CD1c-positive myeloid dendritic cell (primary cell): ENCODE data around the gene NUP210.

ENCODE experiments used
- DNase-seq: peaks from one replicate; pipeline ENCODE4 v3.0.0-alpha.2; 2016; ENCODE audit errors: extremely low spot score

NUP210 gene

DNA sequence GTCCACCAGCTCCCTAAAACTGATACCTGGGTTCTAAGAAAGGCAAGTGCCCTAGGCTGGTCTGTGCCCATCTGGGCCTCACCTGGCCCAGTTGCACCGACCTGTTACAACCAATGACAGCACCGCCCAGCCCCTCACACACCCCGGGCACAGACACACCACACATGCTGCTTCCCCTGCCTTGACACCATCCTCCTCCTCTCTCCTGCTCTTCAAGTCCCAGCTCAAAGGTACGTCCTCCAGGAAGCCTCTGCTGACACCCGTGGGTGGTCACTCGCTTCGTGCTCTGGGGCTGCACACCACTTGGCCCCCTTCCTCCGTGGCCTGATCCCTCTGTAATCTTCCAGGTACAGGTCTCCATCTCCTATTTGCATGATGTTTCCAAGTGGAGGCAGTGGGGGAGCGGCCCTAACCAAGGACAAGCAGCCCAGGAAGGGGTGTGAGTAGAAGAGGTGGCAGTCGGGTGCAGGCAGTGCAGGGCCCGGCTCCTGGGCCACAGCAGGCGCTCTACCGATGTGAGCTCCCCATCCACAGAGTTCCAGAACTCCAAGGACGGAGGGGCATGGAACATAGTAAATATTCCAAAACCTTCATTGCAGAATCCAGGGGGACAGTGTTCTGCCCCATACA, 144.6 kb downstream of the NUP210 start:
- DNase-seq = no peak

DNA sequence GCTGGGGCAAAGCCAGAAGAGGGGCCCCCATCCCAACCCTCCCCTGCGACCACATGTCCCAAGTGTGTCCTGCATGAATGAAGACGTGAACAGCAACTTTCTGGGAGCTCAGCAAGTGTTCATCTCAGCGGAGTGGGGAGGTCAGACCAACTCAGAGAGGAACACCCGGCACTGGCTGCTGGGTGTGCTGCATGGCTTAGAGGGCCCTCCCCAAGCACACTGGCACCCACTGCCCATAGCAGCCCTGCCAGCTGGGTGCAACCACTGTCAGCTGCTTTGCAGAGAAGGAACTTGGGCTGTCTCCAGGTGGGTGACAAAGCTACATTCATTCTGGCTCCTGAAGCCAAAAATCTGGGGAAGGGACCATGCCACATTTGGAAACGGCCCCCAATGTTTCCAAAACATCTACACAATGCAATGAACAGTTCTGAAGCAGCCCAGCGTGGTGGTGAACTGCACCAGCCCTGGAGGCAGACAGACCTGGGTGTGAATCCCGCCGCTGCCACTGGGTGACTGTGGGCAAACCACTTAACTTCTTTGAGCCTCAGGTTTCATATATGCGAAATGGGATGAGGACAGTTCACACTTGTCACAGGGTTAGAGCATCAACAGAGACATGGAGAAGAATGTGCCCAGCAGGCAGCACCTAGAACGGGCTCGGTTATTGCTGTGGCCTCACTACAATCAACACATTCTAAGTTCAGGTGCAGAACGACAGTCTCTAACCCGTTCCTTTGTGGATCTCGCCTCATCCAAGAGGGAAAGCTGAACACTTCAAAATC, 145.4 kb downstream of the NUP210 start:
- no peak for DNase-seq

DNA sequence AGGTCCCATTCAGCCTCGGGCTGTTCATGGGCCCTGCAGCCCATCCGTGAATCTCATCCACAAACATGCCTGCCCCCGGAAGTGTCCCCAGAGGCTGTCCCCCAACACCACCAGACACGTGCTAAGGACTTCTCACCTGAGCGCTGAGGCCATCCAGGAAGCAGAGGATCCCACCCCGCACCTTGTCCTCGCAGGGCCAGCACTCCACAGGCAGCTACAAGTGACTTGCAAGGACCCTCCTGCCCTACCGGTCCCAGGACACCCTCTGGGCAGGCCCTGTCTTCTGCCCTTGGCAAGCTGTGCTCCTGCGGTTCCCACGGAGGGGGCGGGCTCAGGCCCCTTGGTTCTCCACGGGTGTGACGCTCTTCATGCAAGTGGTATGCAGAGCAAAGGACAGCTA, 146.0 kb downstream of the NUP210 start:
- no peak for DNase-seq

DNA sequence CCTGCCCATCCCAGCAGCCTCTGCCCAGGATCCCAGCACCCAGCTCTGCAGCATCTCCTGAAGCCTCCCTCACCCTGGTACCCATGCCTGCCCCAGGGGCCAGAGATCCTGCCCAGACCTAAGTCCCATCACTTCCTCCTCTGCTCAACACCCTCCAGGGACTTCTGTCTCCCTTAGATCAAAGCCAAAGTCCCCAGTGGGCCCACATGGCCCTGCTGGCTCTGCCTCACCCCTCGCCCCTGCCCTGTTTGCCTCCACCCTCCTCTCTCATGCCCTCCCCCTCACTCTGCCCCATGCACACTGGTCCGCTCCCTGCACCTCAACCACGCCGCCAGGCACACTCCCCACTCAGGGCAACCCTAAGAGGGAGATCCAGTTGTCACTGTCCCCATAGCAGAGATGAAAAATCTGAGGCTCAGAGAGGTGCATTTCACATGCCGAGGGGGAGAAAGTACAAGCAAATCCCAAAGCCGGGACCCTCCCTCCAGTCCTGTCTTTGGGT, 146.5 kb downstream of the NUP210 start:
- no peak for DNase-seq

DNA sequence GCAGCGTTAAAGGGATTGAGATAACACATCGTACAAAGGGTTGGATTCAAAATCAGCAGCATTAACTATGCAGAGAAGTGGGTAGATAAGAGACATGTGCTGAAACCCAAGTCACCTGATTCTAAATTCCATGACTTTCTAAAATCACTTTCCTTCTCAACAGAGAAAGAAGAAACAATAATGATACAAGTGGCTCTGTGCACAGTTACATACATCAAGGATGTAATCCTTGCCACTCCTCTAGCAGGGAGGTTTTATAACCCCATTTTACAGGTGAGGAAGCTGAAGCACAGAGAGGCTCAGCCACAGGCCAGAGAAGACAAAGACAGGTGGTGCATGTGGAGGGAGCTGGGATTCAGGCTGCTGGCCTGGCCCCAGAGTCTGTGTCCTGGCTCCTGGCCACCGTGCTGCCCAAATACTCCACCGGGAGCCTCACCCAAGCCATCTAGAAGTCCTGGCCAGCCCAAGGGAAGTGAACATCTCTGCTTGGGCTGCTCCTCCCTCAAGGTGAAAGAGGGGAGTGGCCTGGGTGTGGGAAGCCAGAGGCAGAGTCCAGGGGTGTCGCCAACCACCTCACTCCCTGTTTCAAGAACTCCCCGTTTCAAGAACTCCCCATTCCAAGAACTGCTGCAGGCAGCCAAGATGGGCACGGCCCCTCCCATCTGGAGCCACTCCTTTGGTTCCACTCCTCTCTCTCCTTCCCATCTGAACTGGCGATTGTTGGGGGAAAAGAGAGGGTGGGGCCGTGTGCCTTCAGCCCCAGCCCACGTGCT, 147.1 kb downstream of the NUP210 start:
- DNase-seq = no peak

DNA sequence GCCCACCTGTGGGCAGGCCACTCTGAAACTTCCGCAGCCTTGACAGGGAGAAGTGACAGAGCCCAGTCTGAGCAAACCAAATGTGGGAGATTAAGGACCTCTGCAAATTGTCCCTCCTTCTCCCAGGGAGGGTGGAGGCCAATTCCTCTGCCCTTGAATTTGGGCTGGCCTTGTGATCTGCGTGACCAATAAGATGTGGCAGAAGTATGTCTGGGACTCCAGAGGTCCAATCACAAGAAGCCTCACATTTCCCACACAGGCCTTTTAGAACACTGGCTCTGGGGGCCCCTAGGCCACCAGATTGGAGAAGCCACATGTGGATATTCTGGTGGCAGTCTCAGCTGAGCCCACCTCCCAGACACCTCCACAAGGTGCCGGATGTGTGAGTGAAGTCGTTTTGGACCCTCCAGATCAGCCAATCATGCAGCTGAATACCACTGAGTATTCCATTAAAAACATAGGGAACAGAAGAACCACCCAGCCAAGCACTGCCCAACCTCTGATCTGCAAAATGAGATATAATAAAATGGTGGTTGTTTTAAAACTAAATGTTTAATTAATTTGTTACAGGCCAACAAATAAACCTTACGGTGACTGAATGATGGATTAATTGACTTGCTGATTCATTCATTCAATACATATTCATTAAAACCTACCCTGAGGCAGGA, 150.3 kb downstream of the NUP210 start:
- no peak for DNase-seq

DNA sequence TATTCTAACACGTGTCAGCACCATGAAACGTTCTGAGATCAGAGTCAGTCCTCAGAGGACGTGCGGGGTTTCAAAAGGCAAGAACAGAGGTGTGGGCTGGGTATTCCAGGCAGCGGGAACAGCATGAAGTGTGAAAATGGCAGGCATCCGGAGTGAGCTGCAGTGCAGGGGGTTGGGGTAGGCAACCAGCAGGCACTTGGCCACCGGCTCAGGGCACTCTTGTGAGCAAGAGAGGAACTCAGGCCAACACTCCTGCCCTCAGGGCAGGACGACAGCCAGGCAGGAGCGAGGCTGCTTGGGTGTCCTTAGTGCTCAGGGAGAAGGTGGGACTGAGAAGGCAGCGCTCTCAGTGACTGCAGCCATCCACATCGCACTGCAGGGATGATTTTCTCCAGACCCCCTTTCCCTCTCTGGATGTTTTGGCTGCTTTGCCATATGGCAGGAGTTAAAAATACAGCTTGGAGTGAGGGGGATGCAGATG, 151.1 kb downstream of the NUP210 start:
- no peak for DNase-seq

DNA sequence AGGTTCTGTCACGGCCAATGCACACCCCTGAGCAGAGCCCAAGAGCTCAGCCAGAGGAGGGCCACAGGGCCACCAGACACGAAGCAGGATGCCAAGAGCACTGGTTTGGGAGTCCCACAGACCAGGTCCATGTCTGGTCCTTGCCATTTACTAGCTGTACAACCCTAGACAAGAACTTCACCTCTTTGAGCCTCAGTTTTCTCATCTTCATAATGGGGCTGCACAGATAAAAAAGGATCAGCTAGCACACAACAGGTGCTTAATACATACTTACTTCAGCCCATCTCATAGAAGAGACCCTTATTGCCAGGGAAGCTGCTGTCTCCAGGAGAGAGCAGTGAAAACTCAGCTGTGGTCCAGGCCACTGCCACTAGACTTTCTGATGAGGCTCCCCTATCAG, 152.0 kb downstream of the NUP210 start:
- no peak for DNase-seq

DNA sequence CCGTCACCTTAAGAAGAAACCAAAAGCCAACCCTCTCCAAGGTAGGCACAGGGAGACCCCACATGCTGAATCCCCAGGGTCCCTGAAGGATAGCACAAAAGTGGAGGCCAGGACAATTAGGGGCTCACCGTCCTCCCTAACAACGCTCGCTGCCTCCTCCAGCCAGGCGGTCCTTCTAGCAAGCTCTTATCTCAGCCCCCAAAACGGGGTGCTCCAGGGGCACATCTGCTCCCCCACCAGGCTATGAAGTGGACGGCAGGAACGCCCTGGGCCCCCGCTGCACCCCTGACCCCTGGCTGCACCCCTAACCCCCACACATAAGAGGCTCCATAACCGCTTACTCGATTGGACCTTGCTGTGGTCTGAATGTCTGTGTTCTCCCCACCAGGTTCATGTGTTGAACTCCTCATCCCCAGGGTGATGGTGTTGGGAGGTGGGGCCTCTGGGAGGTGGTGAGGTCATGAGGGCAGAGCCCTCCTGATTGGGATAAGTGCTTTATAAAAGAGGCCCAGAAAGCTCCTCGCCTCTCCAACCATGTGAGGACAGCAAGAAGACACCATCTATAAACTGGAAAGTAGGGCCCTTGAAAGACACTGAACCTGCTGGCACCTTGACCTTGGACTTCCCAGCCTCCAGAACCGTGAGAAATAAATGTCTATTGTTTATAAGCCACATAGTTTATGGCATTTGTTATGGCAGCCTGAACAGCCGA, 153.3 kb downstream of the NUP210 start:
- no peak for DNase-seq
